HG03159 (cell line): Measurements from ENCODE around the gene OGFOD2.
A peak's percentile ranks its signal among the peaks of the same experiment; 100 is the strongest.
"Not testable (repeated sequence)": the region's sequence is repeated elsewhere in the genome, so short reads cannot be mapped to it uniquely, and the experiment has no call there.

Experiments used
- ATAC-seq: cut with Tn5 transposase; IDR thresholded peaks from one replicate; pipeline ENCODE4 v1.9.1; 2021; ENCODE audit warnings: mild to moderate bottlenecking, moderate library complexity; ENCODE audit not compliant: unreplicated experiment

The OGFOD2 gene

DNA sequence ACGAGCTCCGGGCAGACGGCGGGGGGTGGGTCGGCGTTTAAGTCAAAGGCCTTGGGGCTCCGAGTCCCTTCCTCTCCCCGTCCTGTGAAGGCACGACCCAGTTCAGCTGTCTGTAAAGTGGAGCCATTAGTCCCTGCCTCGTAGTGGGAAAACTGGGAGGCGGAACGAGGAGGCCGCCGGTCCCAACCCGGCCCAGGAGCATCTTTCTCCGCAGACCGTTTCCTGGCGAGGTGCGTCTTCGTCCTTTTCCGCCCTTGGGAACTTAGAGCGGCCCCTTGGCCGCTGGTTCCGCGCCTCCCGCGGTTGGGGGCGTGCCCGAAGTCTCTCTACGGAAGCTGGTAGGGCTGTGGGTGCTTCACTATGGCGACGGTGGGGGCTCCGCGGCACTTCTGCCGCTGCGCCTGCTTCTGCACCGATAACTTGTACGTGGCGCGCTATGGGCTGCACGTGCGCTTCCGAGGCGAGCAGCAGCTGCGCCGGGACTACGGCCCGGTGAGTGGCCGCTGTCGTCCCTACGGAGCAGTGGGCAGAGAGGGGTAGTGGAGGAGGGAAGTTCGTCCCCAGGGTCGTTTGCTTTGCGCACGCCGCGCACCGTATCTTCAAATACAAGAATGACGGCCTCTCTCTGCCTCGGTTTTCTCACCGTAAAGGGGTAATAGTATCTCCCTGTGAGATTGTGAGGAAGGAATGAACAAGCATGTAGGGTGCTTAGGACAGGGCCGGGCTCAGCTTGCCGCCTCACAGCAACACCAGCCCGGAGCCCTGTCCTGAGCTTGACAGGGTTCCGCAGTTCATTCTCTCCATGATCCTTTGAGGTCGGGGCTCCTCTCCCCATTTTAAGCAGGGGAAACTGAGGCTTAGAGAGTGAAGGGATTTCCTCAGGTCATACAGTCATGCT is at the start of gene OGFOD2:
OGFOD2 (plus strand) TSS at position 353 of the 898 bp plus-strand sequence; CDS start at position 361, 8 bp downstream.
- ATAC-seq: peak; percentile 77

DNA sequence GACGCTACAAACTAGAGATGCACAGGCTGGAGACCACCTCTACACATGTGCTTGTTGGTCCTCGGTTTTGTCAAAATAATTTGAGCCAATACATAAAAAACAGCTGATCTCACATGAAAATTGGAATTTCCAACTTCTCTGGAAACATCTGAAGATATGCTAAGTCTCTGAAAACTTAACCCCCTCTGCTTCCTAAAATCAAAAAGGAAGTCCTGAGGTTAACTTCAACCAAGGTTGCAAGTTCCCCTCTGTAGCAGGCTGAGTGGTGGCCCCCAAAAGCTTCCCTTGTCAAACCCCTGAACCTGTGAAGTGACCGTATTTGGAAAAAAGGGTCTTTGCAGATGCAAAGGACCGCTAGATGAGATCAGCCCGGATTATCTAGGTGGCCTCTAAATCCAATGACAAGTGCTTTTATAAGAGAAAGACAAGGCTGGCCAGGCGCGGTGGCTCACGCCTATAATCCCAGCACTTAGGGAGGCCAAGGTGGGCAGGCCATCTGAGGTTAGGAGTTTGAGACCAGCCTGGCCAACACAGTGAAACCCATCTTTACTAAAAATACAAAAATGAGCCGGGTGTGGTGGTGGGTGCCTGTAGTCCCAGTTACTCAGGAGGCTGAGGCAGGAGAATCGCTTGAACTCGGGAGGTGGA is 47.2 kb upstream of the OGFOD2 start:
- ATAC-seq: no peak

DNA sequence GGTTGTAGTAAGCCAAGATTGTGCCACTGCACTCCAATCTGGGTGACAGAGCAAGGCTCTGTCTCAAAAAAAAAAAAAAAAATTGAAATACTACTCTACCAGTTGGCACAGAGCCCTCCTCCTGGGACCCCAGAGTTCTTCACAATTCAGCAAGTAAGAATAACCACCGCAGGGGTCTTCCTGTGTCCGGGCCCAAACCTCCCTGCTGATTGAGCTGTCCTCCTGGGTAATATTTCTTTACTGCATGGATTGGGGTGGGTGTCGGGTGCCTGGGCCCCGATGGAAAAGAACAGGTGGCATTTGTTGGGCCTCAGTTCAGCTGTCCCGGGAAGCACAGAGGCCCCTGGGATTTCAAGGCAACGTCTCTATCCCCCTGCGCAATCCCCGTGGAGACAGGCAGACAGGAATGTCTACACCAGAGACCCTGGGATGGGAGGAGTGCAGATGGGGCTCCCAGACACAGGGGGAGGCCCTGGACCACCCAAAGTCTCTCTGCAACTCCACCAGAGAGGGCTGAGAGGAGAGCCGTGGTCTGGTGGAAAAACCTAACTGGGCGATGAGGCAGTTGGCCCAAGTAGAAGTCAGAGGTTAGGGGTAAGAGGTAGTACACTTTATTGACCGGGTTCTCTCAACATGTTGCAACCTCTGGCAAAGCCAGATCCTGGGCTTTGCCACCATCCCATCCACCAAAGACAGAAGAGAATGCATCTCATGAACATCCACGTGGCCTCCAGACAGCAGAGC is 46.5 kb upstream of the OGFOD2 start:
- no peak for ATAC-seq

- no peak for ATAC-seq
Observed at GRCh38 chr12:122929148-122929538, 45.9 kb upstream of the OGFOD2 start.

GRCh38 chr12:122929812-122930211 is 45.2 kb upstream of the OGFOD2 start:
- ATAC-seq: no peak

DNA sequence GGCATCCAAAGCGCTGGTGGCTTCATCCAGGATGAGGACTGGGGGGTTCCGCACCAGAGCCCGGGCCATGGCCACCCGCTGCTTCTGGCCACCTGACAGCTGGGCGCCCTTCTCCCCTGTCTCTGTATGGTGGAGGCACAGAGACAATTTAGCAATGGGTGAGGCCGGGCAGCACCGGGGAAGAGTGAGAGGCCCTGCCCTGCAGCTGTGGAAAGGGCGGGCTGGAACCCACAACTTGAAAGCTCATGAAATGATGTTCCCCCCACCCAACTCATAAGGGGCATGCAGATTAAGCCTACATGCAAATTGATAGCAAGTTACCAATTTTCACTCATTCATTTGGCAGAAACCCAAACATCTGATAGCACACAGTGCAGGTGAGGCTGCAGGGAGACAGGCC is 42.8 kb upstream of the OGFOD2 start:
- ATAC-seq: no peak

GRCh38 chr12:122934722-122935121 is 40.3 kb upstream of the OGFOD2 start:
- ATAC-seq: no peak

DNA sequence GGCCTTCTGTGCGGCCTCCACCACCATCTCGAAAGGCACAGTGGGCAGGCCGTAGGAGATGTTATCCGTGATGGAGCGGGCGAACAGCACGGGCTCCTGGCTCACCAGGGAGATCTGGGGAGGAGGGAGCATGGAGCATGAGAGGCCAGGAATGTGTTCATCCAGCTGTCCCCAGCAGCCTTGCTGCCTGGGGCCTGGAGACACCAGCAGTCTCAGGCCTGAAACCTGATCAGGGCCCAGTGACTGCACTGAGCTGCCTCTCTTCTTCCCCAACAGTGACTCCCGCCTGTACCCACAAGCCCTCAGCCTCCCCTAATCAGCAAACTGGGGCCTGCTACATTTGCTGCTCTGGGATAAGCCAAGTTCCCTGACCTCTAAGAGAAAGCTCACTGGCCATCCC is 39.7 kb upstream of the OGFOD2 start:
- no peak for ATAC-seq

GRCh38 chr12:122937622-122938091 is 37.4 kb upstream of the OGFOD2 start:
- no peak for ATAC-seq

DNA sequence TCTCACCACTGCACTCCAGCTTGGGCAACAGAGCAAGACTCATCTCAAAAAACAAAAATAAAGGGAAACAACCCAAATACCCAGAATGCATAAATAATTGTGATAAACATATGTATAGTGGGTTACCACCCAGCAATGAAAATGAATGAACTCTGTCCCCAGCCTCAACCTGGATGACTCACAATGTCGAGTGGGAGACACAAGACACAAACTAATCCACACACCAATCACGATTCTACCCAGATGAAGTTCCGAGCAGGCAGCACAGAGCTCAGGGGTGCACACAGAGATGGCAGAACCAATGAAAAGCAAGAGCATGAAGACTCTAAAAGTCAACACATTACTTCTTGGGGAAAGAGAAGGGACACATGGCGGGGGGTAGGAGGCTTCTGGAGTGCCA is 35.9 kb upstream of the OGFOD2 start:
- ATAC-seq: no peak

GRCh38 chr12:122941351-122941750 is 33.7 kb upstream of the OGFOD2 start:
- ATAC-seq: not testable (repeated sequence)

DNA sequence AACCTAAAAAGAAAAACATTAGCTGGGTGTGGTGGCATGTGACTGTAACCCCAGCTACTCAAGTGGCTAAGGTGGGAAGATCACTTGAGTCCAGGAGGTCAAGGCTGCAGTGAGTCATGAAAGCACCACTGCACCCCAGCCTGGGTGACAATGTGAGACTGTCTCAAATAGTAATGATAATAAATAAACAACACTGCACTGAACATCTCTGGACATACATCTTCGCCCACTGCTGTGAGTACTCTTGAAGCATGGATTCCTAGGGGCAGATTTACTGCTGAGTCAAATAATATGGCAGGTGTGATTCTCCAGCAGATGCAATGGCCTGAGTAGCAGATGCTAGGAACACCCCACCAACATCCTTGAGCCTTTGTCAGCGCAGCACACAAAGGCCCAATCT is 32.4 kb upstream of the OGFOD2 start:
- ATAC-seq: no peak

DNA sequence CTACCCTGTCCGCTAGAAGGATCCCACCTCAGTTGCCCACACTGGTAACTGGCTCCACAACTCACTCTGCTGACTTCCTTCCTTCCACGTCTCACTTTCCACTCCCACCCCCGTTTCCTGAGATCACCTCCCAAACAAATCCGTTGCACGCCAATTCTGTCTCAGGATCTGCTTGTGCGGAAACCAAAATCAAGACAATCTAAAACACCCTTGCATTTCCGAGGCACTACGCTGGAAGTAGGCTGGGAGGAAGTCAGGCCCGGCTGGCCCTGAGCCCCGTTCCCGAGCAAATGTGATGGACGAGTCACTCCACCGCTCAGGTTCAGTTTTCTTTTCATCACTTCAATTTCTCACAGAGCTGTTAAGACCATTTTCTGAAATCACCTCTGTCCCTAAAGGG is 31.8 kb upstream of the OGFOD2 start:
- no peak for ATAC-seq

GRCh38 chr12:122944605-122945592 is 30.1 kb upstream of the OGFOD2 start:
- no peak for ATAC-seq

DNA sequence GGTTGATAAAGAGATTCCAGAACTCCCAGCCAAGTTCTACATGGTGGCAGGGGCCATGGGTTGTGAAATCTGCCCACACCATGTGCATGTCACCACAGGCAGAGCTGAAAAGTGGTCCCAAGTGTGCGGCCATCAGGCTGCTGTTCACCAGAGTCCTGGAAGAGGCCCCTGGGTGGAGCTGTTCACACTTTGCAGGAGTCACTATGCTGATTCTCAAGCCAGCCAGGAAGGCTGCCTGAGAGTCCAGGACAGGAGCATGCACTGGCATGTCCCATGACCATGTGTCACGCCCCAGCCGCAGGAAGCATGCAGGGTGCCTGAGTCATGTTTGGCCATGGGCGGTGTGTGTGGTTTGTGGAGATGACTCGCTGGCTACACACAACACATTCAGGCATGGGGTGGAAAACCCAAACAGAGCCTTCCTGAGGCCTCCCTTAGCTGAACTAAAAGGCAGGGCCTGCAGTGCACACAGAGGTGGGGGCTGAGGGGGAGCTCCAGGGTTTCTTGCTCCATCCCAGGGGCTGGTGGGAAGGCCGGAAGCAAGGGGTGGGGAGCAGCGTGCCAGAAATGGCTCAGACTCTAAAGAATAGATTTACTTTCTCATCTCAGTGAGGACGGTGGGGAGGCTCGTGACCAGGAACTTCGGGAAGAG is 28.2 kb upstream of the OGFOD2 start:
- peak; percentile 54 for ATAC-seq

DNA sequence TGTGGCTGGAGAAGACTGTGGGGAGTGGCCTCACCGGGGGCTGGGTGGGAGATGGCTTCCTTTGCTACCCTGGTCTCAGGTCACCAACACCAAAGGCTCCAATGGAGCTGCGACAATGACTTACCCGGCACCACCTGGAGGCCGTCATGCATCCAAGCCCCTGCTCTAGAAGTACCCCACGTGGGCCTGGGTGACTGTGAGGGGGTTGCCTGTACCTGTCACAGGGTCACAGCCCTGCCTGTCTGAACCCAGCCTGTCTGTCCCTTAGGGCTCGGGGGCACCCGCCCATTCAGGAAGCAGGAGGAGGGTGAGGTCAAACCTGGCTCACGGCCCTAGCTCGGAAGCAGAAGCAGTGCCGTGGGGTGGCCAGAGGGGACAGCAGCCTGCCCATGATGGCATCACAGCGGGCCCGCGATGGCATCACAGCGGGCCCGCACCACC is 27.7 kb upstream of the OGFOD2 start:
- no peak for ATAC-seq

DNA sequence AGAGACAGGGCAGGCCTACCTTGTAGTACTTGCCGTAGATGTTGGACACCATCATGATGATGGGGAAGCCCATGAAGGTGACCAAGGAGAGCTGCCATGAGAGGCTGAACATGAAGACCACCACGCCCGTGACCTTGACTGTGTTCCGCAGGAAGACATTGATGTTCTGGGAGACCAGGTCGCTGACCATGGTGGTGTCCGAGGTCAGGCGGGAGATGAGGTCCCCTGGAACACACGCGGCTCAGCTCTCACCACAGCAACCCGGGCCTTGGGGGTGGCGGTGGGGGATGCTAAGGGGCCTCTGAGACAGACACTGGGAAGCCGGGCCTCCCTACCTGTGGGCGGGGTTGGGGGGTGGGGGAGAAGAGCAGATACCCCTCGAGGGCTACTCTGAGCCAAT is 26.4 kb upstream of the OGFOD2 start:
- no peak for ATAC-seq

DNA sequence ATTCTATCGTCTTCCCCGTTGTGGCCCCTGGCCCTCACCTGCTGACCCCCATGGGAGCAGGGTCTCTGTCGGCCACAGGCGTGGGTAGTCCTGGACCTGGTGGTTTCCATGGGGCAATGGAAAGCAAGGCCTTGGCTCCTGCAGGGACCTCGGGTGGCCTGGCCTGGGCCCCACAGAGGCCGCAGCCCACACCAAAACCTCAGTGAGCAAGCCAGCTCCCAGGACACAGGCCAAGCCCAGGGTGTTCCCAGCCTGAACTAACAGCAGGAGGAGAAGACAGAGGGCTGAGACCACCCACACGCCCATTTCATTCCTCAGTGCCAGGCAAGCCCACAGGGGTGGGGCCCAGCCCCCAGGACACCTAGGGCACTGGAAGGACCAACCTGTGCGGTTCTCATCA is 25.6 kb upstream of the OGFOD2 start:
- ATAC-seq: no peak

DNA sequence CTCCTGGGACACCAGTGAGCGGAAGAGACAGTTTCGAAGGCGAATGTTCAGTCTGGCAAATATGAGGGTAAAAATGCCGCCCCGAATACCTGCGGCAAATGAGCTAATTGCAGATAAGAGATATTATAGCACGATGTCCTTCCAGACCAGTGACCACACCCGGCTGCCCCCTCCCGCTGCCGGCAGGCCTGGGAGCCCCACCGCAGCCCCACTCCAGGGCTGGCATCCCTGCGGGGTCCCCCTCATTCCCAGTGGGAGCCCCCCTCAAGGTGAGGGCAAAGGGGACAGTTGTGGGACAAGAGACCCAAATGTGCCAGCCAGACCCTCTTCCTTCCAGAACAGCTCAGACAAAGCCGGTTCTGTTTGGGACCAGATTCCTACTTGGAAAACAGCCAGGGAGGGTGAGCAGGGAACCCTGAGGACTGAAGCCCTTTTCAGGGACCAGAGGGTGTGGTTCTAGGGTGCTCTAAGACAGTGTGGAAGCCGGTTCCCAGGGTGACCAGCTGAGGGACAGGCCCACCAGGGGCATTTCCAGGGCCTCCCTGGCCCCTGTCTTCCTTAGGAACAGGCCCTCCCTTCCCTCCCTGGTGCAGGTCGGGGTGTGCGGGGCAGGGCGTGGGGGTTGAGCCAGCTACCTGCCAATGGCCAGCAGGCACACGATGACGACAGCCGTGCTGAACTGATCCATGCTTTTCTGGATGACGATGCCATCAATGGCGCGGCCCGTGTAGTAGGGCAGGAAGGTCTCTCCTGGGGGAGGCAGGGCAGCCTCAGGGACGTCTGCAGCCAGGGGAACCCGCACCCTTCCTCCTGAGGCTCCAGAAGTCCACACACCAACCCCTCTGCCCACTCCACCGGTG is 25.0 kb upstream of the OGFOD2 start:
- ATAC-seq: no peak
